Measurements from ENCODE around the gene ALPK1. TPM values are rescaled to one million over a fixed set of nuclear protein-coding genes. Genes with fewer than 3 reads are reported as not detected.

The ALPK1 gene
- polyA plus RNA-seq, 1 of the 3 experiments (the other 2 are of a cell fraction): 2.8 TPM

DNA sequence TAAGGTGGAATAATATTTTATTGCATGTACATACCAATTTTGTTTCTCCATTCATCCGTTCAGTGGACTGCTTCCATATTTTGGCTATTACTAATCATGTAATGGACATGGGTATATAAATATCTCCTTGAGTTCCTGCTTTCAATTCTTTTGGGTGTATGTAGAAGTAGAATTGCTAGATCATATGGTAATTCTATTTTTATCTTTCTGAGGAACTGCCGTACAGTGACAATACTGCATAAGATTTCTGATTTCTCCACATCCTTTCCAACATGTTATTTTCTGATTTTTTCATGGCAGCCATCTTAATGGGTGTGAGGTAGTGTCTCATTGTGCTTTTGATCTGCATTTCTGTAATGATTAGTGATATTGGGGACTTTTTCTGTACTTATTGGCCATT lies 19.2 kb downstream of the ALPK1 start:
- 93% methylated on average over 2 of the region's 2 CpGs for WGBS (ENCODE audit: low lambda C conversion rate)
- Histone ChIP-seq H3K4me2 (no peak overlapping the region), H3K27ac (ENCODE audit: low read depth in 2 of 2, low read length in 1 of 2) (no peak overlapping the region), H2AFZ (ENCODE audit: low read depth) (no peak overlapping the region), H3K9me3 (no peaks in the 10 kb centered on the region), H3K9ac (no peak overlapping the region), H3K27me3 (ENCODE audit: insufficient read depth) (no peaks in the 10 kb centered on the region), H3K9me2 (no peaks in the 10 kb centered on the region), H4K20me1 (ENCODE audit: insufficient read depth) (no peaks in the 10 kb centered on the region), H3K4me1 (ENCODE audit: control insufficient read depth in 1 of 2, insufficient read depth in 2 of 2, low read depth in 1 of 2, low read length in 1 of 2) (no peaks in the 10 kb centered on the region), H3F3A (replicated peaks; ENCODE audit: insufficient read depth) (no peaks in the 10 kb centered on the region), H3K4me3 (ENCODE audit: low read depth in 2 of 2, low read length in 1 of 2) (no peak overlapping the region), H3K36me3 (replicated peaks in 1 of 2; ENCODE audit: control insufficient read depth in 1 of 2, insufficient read depth in 2 of 2, low read length in 1 of 2) (no peaks in the 10 kb centered on the region), H3K79me2 (ENCODE audit: insufficient read depth) (no peaks in the 10 kb centered on the region)
- TF ChIP-seq EZH2phosphoT487 (IDR thresholded peaks at IDR 0.05; ENCODE audit: borderline replicate concordance, low read depth) (no peak), YY1 (IDR thresholded peaks at IDR 0.05; ENCODE audit: low read depth) (no peak), JUND (IDR thresholded peaks at IDR 0.05) (no peak), NRF1 (IDR thresholded peaks at IDR 0.05; ENCODE audit: low read depth, low read length) (no peak), EP300 (IDR thresholded peaks at IDR 0.05; ENCODE audit: borderline replicate concordance in 1 of 2, low read depth in 1 of 2, low read length in 1 of 2) (no peak), RFX5 (IDR thresholded peaks at IDR 0.05; ENCODE audit: low read length) (no peak), CHD2 (IDR thresholded peaks at IDR 0.05; ENCODE audit: low read length, partially characterized antibody) (no peak), RCOR1 (IDR thresholded peaks at IDR 0.05; ENCODE audit: low read length) (no peak), RXRA (IDR thresholded peaks at IDR 0.05; ENCODE audit: borderline replicate concordance, low read depth) (no peak), SMC3 (IDR thresholded peaks at IDR 0.05; ENCODE audit: low read depth, low read length) (no peak)
- TF ChIP-seq, protein P1, sequence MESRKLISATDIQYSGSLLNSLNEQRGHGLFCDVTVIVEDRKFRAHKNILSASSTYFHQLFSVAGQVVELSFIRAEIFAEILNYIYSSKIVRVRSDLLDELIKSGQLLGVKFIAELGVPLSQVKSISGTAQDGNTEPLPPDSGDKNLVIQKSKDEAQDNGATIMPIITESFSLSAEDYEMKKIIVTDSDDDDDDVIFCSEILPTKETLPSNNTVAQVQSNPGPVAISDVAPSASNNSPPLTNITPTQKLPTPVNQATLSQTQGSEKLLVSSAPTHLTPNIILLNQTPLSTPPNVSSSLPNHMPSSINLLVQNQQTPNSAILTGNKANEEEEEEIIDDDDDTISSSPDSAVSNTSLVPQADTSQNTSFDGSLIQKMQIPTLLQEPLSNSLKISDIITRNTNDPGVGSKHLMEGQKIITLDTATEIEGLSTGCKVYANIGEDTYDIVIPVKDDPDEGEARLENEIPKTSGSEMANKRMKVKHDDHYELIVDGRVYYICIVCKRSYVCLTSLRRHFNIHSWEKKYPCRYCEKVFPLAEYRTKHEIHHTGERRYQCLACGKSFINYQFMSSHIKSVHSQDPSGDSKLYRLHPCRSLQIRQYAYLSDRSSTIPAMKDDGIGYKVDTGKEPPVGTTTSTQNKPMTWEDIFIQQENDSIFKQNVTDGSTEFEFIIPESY (IDR thresholded peaks at IDR 0.05; ENCODE audit: borderline replicate concordance, low read depth): no peak
- TF ChIP-seq, protein P2, sequence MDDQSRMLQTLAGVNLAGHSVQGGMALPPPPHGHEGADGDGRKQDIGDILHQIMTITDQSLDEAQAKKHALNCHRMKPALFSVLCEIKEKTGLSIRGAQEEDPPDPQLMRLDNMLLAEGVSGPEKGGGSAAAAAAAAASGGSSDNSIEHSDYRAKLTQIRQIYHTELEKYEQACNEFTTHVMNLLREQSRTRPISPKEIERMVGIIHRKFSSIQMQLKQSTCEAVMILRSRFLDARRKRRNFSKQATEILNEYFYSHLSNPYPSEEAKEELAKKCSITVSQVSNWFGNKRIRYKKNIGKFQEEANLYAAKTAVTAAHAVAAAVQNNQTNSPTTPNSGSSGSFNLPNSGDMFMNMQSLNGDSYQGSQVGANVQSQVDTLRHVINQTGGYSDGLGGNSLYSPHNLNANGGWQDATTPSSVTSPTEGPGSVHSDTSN (IDR thresholded peaks at IDR 0.05): no peak
- TF ChIP-seq, protein P3, sequence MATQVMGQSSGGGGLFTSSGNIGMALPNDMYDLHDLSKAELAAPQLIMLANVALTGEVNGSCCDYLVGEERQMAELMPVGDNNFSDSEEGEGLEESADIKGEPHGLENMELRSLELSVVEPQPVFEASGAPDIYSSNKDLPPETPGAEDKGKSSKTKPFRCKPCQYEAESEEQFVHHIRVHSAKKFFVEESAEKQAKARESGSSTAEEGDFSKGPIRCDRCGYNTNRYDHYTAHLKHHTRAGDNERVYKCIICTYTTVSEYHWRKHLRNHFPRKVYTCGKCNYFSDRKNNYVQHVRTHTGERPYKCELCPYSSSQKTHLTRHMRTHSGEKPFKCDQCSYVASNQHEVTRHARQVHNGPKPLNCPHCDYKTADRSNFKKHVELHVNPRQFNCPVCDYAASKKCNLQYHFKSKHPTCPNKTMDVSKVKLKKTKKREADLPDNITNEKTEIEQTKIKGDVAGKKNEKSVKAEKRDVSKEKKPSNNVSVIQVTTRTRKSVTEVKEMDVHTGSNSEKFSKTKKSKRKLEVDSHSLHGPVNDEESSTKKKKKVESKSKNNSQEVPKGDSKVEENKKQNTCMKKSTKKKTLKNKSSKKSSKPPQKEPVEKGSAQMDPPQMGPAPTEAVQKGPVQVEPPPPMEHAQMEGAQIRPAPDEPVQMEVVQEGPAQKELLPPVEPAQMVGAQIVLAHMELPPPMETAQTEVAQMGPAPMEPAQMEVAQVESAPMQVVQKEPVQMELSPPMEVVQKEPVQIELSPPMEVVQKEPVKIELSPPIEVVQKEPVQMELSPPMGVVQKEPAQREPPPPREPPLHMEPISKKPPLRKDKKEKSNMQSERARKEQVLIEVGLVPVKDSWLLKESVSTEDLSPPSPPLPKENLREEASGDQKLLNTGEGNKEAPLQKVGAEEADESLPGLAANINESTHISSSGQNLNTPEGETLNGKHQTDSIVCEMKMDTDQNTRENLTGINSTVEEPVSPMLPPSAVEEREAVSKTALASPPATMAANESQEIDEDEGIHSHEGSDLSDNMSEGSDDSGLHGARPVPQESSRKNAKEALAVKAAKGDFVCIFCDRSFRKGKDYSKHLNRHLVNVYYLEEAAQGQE (IDR thresholded peaks at IDR 0.05; ENCODE audit: low read depth, low read length): no peak
- TF ChIP-seq, protein P4, sequence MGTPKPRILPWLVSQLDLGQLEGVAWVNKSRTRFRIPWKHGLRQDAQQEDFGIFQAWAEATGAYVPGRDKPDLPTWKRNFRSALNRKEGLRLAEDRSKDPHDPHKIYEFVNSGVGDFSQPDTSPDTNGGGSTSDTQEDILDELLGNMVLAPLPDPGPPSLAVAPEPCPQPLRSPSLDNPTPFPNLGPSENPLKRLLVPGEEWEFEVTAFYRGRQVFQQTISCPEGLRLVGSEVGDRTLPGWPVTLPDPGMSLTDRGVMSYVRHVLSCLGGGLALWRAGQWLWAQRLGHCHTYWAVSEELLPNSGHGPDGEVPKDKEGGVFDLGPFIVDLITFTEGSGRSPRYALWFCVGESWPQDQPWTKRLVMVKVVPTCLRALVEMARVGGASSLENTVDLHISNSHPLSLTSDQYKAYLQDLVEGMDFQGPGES (IDR thresholded peaks at IDR 0.05; ENCODE audit: low read depth, low read length): no peak
- DNase-seq: no peak
- POLR2A ChIA-PET: no interaction called here
- CTCF ChIA-PET: interaction anchor here (0.8 to 1.3 kb wide), 2 partner anchors 288 to 449 kb away, joined by 3 read pairs; no protein-coding TSS in a partner anchor
